Spinal cord (tissue), 10 donors: Measurements from ENCODE around the gene ZFP36L2. TPM values are rescaled to one million over a fixed set of nuclear protein-coding genes. Genes with fewer than 3 reads are reported as not detected.
A peak's percentile ranks its signal among the peaks of the same experiment; 100 is the strongest.

Experiments
- DNase-seq, 6 donors: peaks; one replicate each; pipeline versions ENCODE4 v3.0.0 to v3.0.0-alpha.2; 2013 to 2015; ENCODE audit warnings: low spot score in 6 of 6, low read depth in 4 of 6
- H3K27ac ChIP-seq: one replicate; pipeline ENCODE4 v1.5.1; 2013; ENCODE audit warnings: low read depth, low read length, control low read depth
- H3K27me3 ChIP-seq: one replicate; pipeline ENCODE4 v1.6.1; 2013; ENCODE audit warnings: low read length; ENCODE audit not compliant: control insufficient read depth, insufficient read depth
- H3K36me3 ChIP-seq: one replicate; pipeline ENCODE4 v1.6.1; 2013; ENCODE audit warnings: low read length; ENCODE audit not compliant: control insufficient read depth, insufficient read depth
- H3K4me1 ChIP-seq: one replicate; pipeline ENCODE4 v1.6.1; 2013; ENCODE audit warnings: low read length; ENCODE audit not compliant: control insufficient read depth, insufficient read depth
- H3K4me3 ChIP-seq: one replicate; pipeline ENCODE4 v1.5.1; 2013; ENCODE audit warnings: low read depth, low read length, control low read depth
- H3K9me3 ChIP-seq: one replicate; pipeline ENCODE4 v1.6.1; 2013; ENCODE audit warnings: low read length; ENCODE audit not compliant: control insufficient read depth, insufficient read depth
- WGBS: methylation state at CpG from one replicate; pipeline ENCODE4 v1.1.5; 2013; ENCODE audit warnings: missing lambda C conversion rate; ENCODE audit not compliant: insufficient coverage; 5-methylcytosine and 5-hydroxymethylcytosine counted together
- polyA plus RNA-seq, 2 donors: library from polyadenylated mRNA; unstranded; fragments of 120-200 nt; gene quantifications; one replicate each; pipeline ENCODE4 v1.2.1, GENCODE V29; 2013; ENCODE audit not compliant: insufficient read length in 2 of 2
- total RNA-seq, 2 donors: library from RNA; depleted of rRNA in 1 of 2; stranded (reverse); fragments of 120-200 nt in 1 of 2; fragments of >200 nt in 1 of 2; gene quantifications; one replicate each; pipeline versions ENCODE4 v1.2.3 to v1.2.4, GENCODE V29; 2013 to 2014
- donor health status: healthy.

Gene ZFP36L2
- total and polyA plus RNA-seq, 4 donors: 20.8 to 75.4 (median 50.2) TPM

GRCh38 chr2:43255296-43255910 lies 29.0 kb upstream of the ZFP36L2 start:
- peak overlapping the region; percentile 45 for H3K27ac ChIP-seq
- 63% methylated on average over 7 of the region's 8 CpGs for WGBS
- no peaks in the 10 kb centered on the region for H3K27me3 ChIP-seq
- no peak overlapping the region for H3K4me3 ChIP-seq
- peaks cover 7% of the 10 kb centered on the region for H3K4me1 ChIP-seq
- peak in 2 of 6 donors; percentile 32 to 47 for DNase-seq
- H3K36me3 ChIP-seq: no peaks in the 10 kb centered on the region
- no peaks in the 10 kb centered on the region for H3K9me3 ChIP-seq

DNA sequence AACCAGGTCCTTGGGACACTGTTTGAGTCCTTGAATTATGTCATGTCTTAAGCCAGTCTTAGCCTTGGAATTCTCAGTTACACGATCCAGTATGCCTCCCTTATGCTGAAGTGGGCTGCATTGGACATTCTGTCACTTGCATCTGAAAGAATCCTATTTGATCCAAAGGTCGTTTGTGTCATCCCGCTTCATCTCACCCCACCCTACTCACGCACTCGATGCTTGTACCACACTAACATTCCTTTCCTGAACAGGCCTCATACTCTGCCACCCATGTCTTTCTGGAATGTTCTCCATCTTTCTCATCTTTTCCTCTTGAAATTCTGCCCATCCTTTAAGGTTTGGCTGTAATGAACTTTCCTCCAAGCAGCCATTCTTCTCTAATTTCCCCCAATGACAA lies 27.9 kb upstream of the ZFP36L2 start:
- Histone ChIP-seq H3K4me3 (no peak overlapping the region), H3K27ac (no peak overlapping the region), H3K9me3 (no peaks in the 10 kb centered on the region), H3K4me1 (peaks cover 7% of the 10 kb centered on the region), H3K36me3 (no peaks in the 10 kb centered on the region), H3K27me3 (no peaks in the 10 kb centered on the region)
- no peak for DNase-seq
- WGBS: 95% methylated on average over 5 of the region's 5 CpGs

GRCh38 chr2:43251171-43251731 lies 24.8 kb upstream of the ZFP36L2 start:
- Histone ChIP-seq H3K4me3 (no peak overlapping the region), H3K27ac (peak overlapping the region; percentile 95), H3K27me3 (no peaks in the 10 kb centered on the region), H3K36me3 (no peaks in the 10 kb centered on the region), H3K4me1 (peaks cover 7% of the 10 kb centered on the region), H3K9me3 (no peaks in the 10 kb centered on the region)
- 80% methylated on average over 3 of the region's 5 CpGs for WGBS
- peak in 2 of 6 donors; percentile 13 to 67 for DNase-seq

DNA sequence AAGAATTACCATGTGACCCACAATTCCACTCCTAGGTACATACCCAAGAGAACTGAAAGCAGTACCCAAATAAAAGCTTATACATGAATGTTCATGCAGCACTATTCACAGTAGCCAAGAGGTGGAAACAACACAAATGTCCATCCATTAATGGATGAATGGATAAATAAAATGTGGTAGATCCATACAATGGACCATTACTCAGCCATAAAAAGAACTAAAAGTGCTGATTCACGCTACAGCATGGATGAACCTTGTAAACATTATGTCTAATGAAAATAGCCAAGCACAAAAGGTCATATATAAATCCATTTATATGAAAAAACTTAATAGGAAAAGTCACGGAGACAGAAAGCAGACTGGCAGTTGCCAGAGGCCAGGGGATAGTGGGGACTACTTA lies 23.6 kb upstream of the ZFP36L2 start:
- Histone ChIP-seq H3K4me1 (peaks cover 4% of the 10 kb centered on the region), H3K27me3 (no peaks in the 10 kb centered on the region), H3K27ac (no peak overlapping the region), H3K4me3 (no peak overlapping the region), H3K9me3 (no peaks in the 10 kb centered on the region), H3K36me3 (no peaks in the 10 kb centered on the region)
- DNase-seq: no peak
- WGBS: no CpG with 5 or more reads among the region's 2 CpGs

DNA sequence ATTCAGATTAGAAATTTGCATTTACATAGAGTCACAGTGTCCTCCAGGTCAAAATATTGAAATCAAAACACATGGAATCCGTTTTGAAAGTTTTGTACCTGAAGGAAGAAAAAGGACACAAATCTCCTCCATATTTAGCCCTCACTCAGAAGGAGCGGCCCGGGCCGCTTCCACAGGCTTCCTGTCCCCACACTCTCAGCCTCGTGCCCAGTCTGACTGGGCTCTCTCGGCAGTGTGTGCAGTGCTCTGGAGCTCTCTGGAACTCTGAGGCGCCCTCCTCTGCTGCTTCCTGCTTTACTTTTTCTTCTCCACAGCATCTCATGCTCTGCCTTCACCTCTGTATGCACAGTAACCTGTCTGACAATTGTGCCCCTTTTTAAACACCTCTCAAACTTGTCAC lies 22.2 kb upstream of the ZFP36L2 start:
- Histone ChIP-seq H3K9me3 (no peaks in the 10 kb centered on the region), H3K27ac (no peak overlapping the region), H3K4me3 (no peak overlapping the region), H3K36me3 (peaks cover 3% of the 10 kb centered on the region), H3K27me3 (no peaks in the 10 kb centered on the region), H3K4me1 (peaks cover 4% of the 10 kb centered on the region)
- WGBS: 100% methylated on average over 6 of the region's 7 CpGs
- no peak for DNase-seq

DNA sequence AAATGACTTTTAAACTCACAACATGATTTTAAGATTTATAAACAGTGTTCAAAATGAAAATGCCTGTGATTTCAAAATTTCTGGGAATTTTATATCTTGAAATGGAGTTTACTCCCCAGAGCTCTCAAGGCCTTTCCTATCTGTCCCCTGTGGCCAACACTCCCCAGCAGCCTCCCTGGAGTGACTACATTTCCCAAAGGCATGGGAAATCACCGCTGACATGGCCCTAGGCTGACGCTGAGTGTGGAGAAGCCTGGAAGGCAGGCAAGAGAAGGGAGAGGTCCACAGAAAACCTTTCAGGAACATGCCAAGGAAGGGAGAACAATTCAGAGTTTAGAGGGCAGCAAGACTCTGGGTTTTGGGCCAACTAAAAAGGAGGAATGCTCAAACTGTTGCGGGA lies 20.2 kb upstream of the ZFP36L2 start:
- DNase-seq: no peak
- Histone ChIP-seq H3K4me3 (no peak overlapping the region), H3K9me3 (no peaks in the 10 kb centered on the region), H3K36me3 (peaks cover 6% of the 10 kb centered on the region), H3K4me1 (peaks cover 4% of the 10 kb centered on the region), H3K27me3 (no peaks in the 10 kb centered on the region), H3K27ac (no peak overlapping the region)
- WGBS: 85% methylated on average over 3 of the region's 3 CpGs

GRCh38 chr2:43241558-43241957 lies 15.2 kb upstream of the ZFP36L2 start:
- peaks cover 3% of the 10 kb centered on the region for H3K4me1 ChIP-seq
- peaks cover 9% of the 10 kb centered on the region for H3K36me3 ChIP-seq
- 69% methylated on average over 10 of the region's 10 CpGs for WGBS
- no peak for DNase-seq
- H3K9me3 ChIP-seq: no peaks in the 10 kb centered on the region
- H3K4me3 ChIP-seq: no peak overlapping the region
- no peak overlapping the region for H3K27ac ChIP-seq
- no peaks in the 10 kb centered on the region for H3K27me3 ChIP-seq

DNA sequence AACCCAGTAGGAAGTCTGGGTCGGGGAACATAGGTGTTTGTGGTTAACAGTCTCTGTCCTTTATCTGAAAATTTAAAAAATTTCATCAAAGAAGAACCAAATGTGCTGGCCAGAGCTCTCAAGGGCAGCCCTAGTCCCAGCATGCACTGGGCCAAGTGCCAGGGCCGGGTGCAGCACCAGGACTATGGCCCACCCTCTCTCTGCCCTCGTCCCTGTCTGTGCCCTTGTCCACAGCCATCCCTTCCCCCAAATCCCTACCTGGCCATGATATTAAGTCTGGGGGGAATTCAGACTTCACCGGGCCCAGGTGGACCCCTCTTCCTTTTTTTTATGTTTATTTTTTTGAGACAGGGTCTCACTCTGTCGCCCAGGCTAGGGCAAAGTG lies 14.4 kb upstream of the ZFP36L2 start:
- no peak for DNase-seq
- no peak overlapping the region for H3K27ac ChIP-seq
- H3K4me3 ChIP-seq: no peak overlapping the region
- H3K27me3 ChIP-seq: no peaks in the 10 kb centered on the region
- WGBS: 77% methylated on average over 2 of the region's 5 CpGs
- H3K36me3 ChIP-seq: peaks cover 9% of the 10 kb centered on the region
- peaks cover 3% of the 10 kb centered on the region for H3K4me1 ChIP-seq
- H3K9me3 ChIP-seq: no peaks in the 10 kb centered on the region

GRCh38 chr2:43239981-43240765 lies 13.8 kb upstream of the ZFP36L2 start:
- Histone ChIP-seq H3K27ac (no peak overlapping the region), H3K36me3 (peaks cover 9% of the 10 kb centered on the region), H3K4me3 (no peak overlapping the region), H3K4me1 (peaks cover 3% of the 10 kb centered on the region), H3K27me3 (no peaks in the 10 kb centered on the region), H3K9me3 (no peaks in the 10 kb centered on the region)
- no peak for DNase-seq
- WGBS: 92% methylated on average over 12 of the region's 13 CpGs

GRCh38 chr2:43238813-43239212 lies 12.4 kb upstream of the ZFP36L2 start:
- no peak for DNase-seq
- Histone ChIP-seq H3K36me3 (peaks cover 6% of the 10 kb centered on the region), H3K27ac (no peak overlapping the region), H3K9me3 (no peaks in the 10 kb centered on the region), H3K27me3 (no peaks in the 10 kb centered on the region), H3K4me1 (peaks cover 5% of the 10 kb centered on the region), H3K4me3 (no peak overlapping the region)
- 72% methylated on average over 3 of the region's 3 CpGs for WGBS
